ENCODE results near the gene MBOAT1.
"Not testable (repeated sequence)": the region's sequence is repeated elsewhere in the genome, so short reads cannot be mapped to it uniquely, and the experiment has no call there.

Gene MBOAT1

DNA sequence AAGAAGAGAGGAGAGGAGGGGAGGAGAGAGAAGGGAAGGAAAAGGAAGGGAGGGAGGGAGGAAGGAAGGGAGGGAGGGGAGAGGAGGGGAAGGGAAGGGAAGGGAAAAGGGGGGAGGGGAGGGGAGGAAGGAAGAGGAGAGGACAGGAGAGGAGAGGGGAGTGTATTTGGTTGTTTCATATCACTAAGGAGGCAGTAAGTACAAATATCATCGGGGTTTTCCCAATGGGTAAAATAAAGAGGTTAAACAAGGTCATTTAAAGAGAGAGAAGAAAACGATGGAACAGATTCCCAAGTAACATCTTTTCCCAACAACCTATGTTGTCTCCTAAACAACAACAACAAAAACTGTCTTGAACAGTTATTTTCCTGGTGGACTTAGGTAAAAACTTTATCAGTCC lies 43.6 kb downstream of the MBOAT1 start:
- DNase-seq: no peak

DNA sequence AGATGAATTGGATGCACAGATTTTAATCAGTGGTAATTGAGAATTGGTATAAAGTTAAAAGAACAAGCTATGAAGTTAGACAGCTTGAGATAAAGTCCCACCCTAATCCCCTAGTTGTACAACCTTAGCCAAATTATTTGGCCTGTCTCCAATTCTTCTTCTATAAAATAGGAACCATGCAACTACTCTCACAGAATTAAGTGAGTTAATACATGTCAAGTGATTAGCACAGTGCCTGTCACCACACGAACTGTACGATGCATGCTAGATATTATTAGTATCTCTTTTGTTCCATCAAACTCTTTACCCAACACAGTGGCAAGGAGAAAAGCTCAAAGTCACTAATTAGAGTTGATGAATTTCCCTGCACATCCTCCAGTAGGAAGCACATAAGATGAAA lies 44.7 kb downstream of the MBOAT1 start:
- no peak for DNase-seq

DNA sequence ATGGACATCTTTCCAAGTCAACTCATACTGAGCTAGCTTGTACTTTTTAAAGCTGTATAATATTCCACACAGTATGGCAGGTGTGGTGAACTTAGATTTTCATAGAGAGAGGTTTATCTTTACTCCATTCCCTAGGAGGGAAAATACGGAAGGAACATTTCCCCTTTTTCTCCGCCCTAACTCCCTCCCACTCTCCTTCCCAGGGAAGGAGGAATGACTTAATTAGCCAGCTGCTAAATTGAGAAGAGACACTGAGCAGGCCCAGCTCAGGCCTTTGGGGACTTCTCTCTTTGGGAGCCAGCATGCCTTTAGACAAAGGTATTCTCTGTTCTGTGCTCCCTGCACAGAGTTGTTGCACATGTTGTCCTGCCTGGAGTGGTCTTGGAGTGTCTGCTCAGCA lies 46.1 kb downstream of the MBOAT1 start:
- DNase-seq: no peak

DNA sequence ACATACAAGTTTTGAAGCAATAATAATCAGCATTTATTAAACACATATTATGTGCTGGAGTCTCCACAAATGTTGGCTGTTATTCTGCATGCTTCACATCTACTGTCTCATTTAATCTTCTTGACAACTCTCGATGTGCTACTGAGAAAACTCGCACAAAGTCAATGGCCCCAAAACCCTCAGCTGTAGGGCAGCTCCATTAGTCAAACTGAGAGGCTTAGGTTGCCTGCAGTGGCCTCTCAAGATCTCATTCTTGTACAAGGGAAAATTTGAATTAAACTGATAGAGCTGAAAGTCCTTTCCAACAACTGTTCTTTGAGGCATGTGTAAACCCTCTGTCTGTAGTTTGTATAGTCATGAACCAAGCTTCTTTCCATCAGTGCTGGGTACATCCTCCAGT lies 49.8 kb downstream of the MBOAT1 start:
- DNase-seq: no peak

DNA sequence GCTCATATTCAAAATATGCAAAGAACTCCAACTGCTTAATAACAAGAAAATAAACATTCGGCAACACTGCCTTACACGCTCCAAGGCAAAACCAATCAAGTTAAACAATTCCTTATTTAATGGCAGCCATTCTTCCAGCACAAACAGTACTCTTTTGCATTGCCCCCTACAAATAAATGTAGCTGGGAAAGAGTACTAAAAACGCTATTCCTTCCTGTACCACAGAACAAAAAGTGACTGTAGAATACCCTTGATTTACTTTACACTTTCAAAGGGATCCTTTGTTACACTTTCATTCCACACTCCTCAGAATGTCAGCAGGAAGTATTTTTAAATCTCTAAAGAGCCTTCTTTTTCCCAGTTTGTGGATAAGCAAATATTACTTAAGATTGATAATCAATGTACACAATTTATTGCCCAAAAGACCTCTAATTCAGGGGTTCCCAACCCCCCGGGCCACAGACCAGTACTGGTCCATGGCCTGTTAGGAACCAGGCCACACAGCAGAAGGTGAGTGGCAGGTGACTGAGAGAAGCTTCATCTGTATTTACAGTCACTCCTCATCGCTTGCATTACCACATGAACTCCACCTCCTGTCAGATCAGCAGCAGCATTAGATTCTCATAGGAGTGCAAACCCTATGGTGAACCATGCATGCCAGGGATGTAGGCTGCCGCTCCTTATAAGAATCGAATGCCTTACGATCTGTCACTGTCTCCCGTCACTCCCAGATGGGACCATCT lies 51.6 kb downstream of the MBOAT1 start:
- DNase-seq: no peak

DNA sequence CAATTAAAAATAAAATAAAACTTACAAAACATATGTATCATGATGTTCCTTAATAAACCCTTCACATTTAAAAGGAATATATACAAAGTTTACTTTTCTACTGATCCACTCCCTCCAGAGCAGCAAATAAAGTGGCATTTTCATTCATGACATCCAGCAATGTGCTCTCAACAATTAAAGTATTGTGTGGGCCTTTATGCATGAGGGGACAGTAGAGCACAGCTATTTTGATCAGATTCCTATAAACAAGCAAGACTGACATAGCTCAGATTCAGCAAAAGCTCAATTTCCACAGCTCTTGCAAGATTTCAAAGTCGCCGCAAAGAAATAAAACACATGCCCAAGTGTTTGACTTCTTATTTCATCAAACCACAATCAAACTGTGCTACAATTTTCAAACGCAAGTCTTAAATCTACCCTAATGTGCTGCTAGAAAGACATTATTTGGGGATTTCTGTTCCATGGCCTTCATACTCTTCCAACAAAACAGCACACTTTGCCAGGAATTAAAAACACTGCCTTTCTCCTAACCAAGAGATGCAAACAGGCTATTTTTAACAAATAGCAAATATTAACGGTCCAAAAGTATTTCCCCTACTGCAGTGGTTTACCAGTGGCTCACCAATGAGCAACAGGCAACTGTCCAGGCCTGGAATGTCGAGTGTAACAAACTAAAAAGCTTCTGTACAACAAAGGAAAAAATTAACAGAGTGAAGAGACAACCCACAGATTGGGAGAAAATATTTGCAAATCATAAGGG lies 52.3 kb downstream of the MBOAT1 start:
- DNase-seq: no peak

DNA sequence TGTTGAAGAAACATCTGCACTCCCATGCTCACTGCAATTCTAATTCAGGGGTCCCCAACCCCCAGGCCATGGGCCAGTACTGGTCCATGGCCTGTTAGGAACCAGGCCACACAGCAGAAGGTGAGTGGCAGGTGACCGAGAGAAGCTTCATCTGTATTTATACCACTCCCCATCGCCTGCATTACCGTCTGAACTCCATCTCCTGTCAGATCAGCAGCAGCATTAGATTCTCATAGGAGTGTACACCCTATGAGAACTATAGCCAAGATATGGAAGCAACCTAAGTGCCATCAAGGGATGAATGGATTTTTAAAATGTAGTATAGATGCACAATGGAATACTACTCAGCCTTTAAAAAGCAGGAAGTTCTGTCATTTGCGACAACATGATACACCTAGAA lies 53.2 kb downstream of the MBOAT1 start:
- DNase-seq: no peak

DNA sequence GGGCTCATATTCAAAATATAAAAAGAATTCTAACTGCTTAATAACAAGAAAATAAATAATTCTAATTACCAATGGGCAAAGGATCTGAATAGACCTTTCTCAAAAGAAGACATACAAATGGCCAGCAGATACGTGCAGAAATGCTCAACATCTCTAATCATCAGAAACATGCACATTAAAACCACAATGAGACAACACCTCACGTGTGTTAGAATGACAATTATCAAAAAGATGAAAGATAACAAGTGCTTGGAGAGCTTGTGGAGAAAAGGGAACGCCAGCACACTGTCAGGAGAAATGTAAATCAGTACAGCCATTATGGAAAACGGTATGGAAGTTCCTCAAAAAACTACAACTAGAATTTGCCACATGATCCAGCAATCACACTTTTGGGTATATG lies 53.6 kb downstream of the MBOAT1 start:
- no peak for DNase-seq

DNA sequence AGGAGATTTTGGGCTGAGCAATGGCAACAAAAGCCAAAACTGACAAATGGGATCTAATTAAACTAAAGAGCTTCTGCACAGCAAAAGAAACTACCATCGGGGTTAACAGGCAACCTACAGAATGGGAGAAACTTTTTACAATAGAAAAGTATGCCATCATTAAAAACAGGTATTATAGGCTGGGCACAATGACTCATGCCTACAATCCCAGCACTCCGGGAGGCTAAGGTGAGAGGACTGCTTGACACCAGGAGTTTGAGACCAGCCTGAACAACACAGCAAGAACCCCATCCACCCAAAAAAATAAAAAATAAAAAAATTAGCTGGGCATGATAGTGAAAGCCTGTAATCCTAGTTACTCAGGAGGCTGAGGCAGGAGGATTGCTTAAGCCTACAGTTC lies 55.4 kb downstream of the MBOAT1 start:
- DNase-seq: no peak

DNA sequence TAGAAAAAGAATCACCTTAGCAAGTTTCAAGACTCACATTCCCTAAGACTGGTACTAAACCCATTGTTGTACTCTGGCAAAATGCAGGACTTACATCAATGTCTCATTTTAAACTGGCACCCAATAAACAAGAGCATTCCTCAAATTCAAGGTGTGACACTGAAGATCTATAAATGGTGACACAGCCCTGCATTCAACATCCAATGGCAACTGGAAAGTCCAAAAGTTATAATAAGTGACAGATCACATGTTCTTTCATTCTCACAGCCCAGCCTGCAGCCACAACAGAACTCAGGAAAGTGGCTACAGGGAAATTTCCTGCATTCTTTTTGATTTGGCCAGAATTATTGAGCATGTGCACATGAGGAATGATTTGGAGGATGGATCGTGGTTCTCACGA lies 57.5 kb downstream of the MBOAT1 start:
- DNase-seq: no peak

DNA sequence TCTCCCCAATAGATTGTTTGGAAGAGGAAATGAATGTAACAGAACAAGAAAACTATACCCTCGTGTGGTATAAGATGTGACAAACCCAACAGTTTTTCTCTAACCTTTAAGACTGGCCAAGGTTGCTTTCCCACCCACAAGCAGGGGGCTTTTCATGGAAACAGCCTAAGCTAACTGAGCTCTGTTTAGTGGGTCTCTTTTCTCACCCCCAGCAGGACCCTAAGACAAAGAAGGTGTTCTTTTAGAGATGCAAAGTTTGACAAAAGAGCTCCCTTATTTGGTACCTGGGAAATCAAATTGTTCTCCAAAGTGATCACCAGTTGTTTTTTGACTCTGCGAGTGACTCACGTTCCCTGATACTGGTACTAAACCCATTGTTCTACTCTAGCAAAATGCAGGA lies 59.1 kb downstream of the MBOAT1 start:
- DNase-seq: no peak

DNA sequence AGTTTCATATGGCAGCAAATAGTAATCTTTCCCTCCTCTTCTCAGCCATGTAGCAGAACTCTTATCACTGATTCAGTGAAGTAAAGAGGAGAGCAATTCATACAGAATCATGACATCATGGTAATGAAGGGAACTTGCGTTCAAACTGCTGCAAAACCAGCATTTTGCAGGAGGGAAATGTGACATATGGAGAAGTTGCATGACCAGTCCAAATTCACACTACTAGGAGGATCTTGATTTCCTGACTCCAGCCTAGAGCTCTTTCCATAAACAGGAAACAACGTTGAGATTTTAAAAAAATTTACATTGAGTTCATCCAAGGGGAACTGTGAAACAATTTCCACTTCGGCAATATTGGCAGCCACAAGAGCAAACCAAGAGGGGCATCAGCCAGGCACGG lies 63.8 kb downstream of the MBOAT1 start:
- no peak for DNase-seq

DNA sequence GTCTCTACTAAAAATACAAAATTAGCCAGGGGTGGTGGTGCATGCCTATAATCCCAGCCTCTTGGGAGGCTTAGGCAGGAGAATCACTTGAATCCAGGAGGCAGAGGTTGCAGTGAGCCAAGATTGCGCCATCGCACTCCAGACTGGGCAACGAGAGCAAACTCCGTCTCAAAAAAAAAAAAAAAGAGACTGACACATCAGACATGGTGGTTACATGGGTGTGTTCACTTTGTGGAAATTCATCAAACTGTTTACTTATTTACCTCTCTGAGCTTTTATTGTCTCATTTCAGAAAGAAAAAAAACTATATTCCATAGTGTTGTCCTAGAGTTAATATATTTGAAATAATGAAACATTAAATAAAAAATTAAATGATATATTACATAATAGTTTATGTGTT lies 64.8 kb downstream of the MBOAT1 start:
- DNase-seq: no peak

DNA sequence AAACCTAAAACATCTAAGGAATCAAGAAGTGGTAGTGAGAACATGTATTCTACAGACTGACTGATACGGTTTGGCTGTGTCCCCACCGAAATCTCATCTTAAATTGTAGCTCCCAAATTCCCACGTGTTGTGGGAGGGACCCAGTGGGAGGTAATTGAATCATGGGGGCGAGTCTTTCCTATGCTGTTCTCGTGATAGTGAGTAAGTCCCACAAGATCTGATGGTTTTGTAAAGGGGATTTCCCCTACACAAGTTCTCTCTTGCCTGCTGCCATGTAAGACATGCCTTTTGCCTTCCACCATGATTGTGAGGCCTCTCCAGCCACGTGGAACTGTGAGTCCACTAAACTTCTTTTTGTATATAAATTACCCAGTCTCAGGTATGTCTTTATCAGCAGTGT lies 65.4 kb downstream of the MBOAT1 start:
- DNase-seq: not testable (repeated sequence)

DNA sequence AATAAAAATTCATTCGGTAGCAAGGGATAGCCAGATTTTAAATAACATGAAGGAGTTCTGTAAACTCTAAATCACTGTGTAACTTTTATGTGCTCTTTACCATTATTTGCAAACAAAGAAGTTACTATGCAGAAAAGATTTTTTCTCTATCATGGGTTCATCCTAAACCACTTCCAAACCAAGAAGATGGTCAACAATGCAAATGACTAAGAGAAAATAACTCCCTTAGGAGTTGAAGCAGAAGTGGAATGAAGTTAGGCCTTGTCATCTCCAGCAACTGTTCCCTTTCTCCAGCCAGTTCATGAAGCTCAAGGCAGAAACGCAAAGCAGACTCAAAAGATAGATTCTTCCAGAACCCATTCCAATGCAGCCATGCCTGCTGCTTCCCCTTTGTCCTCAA lies 66.0 kb downstream of the MBOAT1 start:
- no peak for DNase-seq

DNA sequence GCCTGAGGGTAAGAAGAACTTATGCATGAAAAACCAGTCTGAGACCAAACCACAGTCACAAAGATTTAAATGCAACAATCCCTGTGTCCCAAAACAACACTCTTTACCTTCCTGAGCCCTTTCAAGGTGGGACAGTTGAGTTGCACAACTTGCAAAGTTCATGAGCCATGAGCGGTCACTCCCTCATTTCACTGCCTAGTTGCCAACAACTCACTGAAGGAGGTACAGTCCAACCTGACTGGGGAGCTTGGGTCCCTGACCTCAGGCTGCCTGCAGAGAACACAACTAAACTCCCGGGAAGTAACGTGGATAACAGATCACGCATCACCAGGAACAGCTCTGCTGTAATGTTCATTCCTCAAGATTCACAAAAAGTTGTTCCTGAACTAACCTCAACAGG lies 69.4 kb downstream of the MBOAT1 start:
- no peak for DNase-seq

DNA sequence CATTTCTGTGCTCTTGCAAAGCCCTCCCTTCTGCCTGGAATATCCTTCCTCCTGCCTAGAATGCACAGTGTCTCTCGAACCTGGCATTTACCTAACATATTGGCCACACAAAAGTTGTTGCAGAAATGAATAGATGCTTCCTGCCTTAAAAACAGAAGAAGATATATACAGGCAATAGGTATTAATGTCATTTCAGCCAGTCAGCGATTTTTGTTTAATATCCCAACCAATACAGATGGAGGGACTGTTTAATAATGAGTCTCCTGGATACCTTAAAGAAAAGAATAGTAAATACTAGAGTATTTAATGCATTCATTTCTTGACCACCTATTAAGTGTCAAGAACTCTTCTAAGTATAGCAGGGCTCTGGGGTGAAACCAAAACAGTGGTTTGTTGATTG lies 70.3 kb downstream of the MBOAT1 start:
- DNase-seq: no peak

DNA sequence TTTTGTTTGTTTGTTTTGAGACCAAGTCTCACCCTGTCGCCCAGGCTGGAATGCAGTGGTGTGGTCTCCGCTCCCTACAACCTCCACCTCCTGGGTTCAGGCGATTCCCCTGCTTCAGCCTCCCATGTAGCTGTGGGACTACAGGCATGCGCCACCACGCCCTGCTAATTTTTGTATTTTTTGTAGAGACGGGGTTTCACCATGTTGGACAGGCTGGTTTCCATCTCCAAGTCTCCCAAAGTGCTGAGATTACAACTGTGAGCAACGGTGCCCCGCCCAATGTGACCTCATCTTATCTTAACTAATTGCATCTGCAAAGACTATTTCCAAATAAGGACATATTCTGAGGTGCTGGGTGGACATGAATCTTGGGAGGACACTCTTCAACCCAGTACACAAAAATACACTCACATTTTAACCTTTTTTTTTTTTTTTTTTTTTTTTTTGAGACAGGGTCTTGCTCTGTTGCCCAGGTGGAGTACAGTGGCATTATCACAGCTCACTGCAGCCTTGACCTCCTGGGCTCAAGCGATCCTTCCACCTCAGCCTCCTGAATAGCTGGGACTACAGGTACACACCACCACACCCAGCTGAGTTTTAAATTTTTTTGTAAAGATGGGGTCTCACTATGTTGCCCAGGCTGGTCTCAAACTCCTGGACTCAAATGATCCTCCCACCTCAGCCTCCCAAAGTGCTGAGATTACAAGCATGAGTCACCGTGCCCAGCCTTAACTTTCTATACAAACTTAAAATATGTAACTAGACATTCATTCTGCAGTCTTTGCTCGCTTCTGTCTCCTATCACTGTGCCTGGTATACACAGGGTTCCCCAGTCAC lies 72.9 kb downstream of the MBOAT1 start:
- not testable (repeated sequence) for DNase-seq

DNA sequence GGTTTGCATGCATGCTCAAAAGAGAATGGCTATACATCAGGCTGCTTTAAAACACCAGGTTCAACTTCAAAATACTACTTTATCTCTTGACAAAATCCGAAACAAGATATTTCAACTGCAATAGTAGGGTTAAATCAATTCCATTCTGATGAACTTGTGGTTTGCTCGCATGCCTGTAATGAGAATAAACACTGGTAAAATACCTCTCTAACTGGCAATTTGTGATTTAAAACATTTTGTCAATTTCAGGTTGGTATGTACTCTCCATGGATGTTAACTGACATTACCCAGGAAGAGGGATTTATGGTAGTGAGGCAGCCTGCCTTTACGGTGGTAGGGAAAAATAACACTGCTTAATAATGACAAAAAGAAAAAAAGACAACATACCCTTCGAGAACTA lies 74.4 kb downstream of the MBOAT1 start:
- DNase-seq: no peak

DNA sequence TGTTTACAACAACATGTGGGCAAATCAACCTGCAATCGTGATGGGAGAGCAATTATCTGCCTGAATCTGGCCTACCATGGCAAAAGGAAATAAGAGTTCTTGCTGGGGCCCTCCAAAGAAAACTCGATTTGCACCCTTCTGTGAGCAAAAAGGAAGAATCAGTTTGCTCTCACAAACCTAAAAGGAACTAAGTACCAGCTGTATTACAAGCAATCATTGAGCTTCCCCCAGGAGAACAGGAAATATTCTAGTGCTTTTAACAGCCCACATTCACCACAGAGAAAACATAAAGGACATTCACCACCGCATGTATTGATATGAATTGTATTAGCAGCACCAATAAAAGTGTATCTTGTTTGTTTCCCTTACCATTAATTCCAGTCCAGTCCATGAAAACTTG lies 75.0 kb downstream of the MBOAT1 start:
- no peak for DNase-seq

DNA sequence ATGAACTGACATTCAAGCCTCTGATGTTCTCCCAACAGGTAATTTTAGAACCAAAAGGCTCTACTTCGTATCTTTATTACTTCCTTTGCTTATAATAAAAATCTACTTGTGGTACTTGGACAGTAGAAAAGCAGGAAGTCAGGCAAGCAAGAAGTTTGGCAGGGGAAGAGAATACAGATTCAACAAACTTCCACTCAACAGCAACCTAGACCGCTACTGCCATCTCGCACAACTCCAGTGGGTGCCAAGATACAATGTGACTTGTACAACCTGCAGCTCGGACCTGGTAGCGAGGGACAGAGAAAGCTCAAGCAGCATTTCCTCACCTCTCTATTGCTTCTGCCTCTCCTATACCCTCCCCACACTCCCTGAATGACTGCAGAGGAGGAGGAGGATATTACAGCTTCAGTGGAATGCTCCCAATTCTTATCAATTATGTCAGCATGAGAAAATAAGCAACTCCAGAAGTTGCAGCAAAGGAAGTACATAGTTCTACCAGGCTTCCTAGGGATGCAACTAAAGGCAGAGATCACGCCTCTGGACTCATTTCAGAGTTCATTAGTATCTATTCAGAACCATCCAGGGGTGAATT lies 76.5 kb downstream of the MBOAT1 start:
- no peak for DNase-seq

DNA sequence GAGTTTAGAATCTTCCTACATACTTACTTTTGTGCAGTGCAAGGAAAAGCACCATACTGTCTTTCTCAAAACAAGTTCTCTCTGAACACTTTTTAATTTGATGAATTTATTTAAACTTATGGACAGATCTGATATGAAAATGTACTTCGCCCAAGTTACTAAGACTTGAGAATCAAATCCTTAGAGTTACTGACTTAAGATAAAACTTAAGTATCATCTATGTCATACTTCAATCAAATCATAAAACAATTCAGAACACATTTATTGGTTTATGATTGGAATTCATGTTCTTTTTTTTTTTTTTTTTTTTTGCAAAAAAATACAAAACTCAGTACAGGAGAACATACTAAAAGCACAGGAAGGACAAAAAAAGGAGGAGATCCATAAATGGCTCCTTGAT lies 77.7 kb downstream of the MBOAT1 start:
- DNase-seq: no peak

DNA sequence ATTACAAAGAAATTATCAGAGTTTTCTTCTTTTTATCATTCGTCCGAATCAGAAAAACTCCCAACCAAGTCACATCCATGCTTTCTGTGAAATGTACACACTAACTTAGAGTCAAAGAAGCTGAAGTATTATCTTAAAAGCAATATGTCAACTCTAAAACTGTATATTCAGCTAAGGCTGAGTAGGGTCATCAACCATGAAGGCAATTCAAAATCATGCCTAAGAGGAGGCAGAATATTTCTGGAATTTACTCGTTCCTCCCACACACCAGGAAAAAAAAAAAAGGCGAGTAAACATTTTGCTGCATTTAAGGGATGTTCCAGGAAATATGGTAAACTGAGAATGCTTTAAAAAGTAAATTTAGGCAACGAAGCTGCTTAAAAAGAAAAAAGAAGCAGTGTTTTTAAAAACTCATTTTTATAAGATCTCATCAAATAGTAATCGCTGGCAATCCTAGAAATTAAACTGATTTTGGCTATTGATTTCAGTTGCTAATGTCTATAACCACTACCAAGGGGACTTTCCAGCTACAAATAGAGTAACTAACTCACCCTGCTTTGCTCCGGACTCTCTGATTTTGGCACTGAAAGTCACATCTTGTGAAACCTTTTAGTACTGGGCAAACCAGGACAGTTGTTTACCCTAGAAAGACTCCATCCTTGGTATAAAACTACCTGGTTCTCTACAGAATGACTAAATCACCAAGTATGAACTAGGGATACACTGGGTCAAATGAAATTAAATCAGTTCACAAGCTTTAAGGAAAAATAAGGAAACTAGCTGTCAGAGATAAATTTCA lies 82.8 kb downstream of the MBOAT1 start:
- no peak for DNase-seq

All from stimulated activated CD4-positive, alpha-beta T cell treated with anti-CD3 and anti-CD28 coated beads, Interleukin-2, amount 100 ng/mL, for 24 hours (primary cell).